GM23338 (cell line): Measurements from ENCODE around the gene CCL18. TPM values are rescaled to one million over a fixed set of nuclear protein-coding genes. Genes with fewer than 3 reads are reported as not detected.

Source experiments
- ATAC-seq: fragments of 200-7000 bp; cut with Tn5 transposase; 3 replicates; pipeline ENCODE4 v1.9.1; 2020
- DNase-seq: peaks from one replicate; pipeline ENCODE4 v3.0.0-alpha.2; 2015; ENCODE audit warnings: low spot score
- H2AFZ ChIP-seq: fragments of 200-600 bp; sonication (generic); 2 replicates; pipeline ENCODE4 v1.8.0; 2016; ENCODE audit warnings: antibody characterized with exemption, mild to moderate bottlenecking, moderate library complexity
- H3F3A ChIP-seq: fragments of 200-600 bp; sonication (generic); replicated peaks from 2 replicates; pipeline ENCODE4 v1.8.0; 2017; ENCODE audit warnings: antibody characterized with exemption, mixed run types, low read depth
- H3K27ac ChIP-seq: fragments of 200-600 bp; sonication (generic); 2 replicates; pipeline ENCODE4 v1.6.1; 2016; ENCODE audit warnings: low read depth
- H3K27me3 ChIP-seq: fragments of 200-600 bp; sonication (generic); 2 replicates; pipeline ENCODE4 v1.8.0; 2016; ENCODE audit warnings: mild to moderate bottlenecking, mixed run types, moderate library complexity; ENCODE audit not compliant: insufficient read depth
- H3K36me3 ChIP-seq: fragments of 200-600 bp; sonication (generic); 2 replicates; pipeline ENCODE4 v1.8.0; 2016; ENCODE audit warnings: mild to moderate bottlenecking; ENCODE audit not compliant: insufficient read depth
- H3K4me1 ChIP-seq: fragments of 200-600 bp; sonication (generic); 2 replicates; pipeline ENCODE4 v1.8.0; 2016; ENCODE audit warnings: mild to moderate bottlenecking, moderate library complexity; ENCODE audit not compliant: insufficient read depth
- H3K4me2 ChIP-seq: fragments of 200-600 bp; sonication (generic); 2 replicates; pipeline ENCODE4 v1.7.1; 2017; ENCODE audit warnings: mixed run types
- H3K4me3 ChIP-seq: fragments of 200-600 bp; sonication (generic); 2 replicates; pipeline ENCODE4 v1.6.1; 2016; ENCODE audit warnings: mixed run types
- H3K79me2 ChIP-seq: fragments of 200-600 bp; sonication (generic); replicated peaks from 2 replicates; pipeline ENCODE4 v1.8.0; 2017; ENCODE audit warnings: mild to moderate bottlenecking; ENCODE audit not compliant: insufficient read depth
- H3K9me2 ChIP-seq: fragments of 200-600 bp; sonication (generic); 2 replicates; pipeline ENCODE4 v1.8.0; 2017; ENCODE audit not compliant: insufficient read depth
- H4K20me1 ChIP-seq: fragments of 200-600 bp; sonication (generic); replicated peaks from 2 replicates; pipeline ENCODE4 v1.8.0; 2017; ENCODE audit warnings: mild to moderate bottlenecking; ENCODE audit not compliant: insufficient read depth
- H3K27ac Mint-ChIP-seq: 2 replicates; pipeline ENCODE4 v1.8.0; 2020; ENCODE audit warnings: inconsistent platforms, mild to moderate bottlenecking, moderate library complexity, mixed read lengths
- H3K27me3 Mint-ChIP-seq: 3 replicates; pipeline ENCODE4 v1.8.0; 2022; ENCODE audit warnings: low read depth, mild to moderate bottlenecking, moderate library complexity, mixed read lengths, inconsistent platforms; ENCODE audit not compliant: insufficient read depth, poor library complexity
- H3K36me3 Mint-ChIP-seq: 3 replicates; pipeline ENCODE4 v1.8.0; 2021; ENCODE audit warnings: low read depth, mild to moderate bottlenecking, inconsistent platforms, moderate library complexity, mixed read lengths
- H3K4me1 Mint-ChIP-seq: 3 replicates; pipeline ENCODE4 v1.8.0; 2020; ENCODE audit warnings: mild to moderate bottlenecking, inconsistent platforms, mixed read lengths
- H3K4me3 Mint-ChIP-seq: 3 replicates; pipeline ENCODE4 v1.8.0; 2021; ENCODE audit warnings: moderate library complexity, mild to moderate bottlenecking, inconsistent platforms, mixed read lengths
- H3K9me3 Mint-ChIP-seq: 3 replicates; pipeline ENCODE4 v1.8.0; 2020; ENCODE audit warnings: moderate library complexity, mild to moderate bottlenecking, inconsistent platforms, mixed read lengths
- CREB1 ChIP-seq: fragments of 250-450 bp; sonication (Bioruptor Pico); IDR thresholded peaks from 2 replicates; pipeline ENCODE4 v1.5.0; 2020; ENCODE audit warnings: low read depth, mild to moderate bottlenecking, moderate library complexity
- CTCF ChIP-seq, 2 experiments: fragments of 200-600 bp in 1 of 2; sonication (generic) in 1 of 2; conservative IDR thresholded peaks; 2 replicates each; pipeline versions ENCODE4 v1.5.1 to v1.6.1; 2016 to 2017; ENCODE audit warnings: antibody characterized with exemption in 2 of 2, low read depth in 2 of 2, mild to moderate bottlenecking in 2 of 2, moderate library complexity in 1 of 2
- EZH2 ChIP-seq: fragments of 200-600 bp; sonication (generic); IDR thresholded peaks from one replicate; pipeline ENCODE4 v1.8.0; 2017; ENCODE audit warnings: antibody characterized with exemption, mild to moderate bottlenecking, low read depth; ENCODE audit not compliant: unreplicated experiment
- EZH2phosphoT487 ChIP-seq: fragments of 200-600 bp; sonication (generic); IDR thresholded peaks from one replicate; pipeline ENCODE4 v1.8.1; 2018; ENCODE audit warnings: antibody characterized with exemption; ENCODE audit not compliant: unreplicated experiment
- JUNB ChIP-seq: IDR thresholded peaks from one replicate; pipeline ENCODE4 v1.6.1; 2016; ENCODE audit warnings: antibody characterized with exemption; ENCODE audit not compliant: unreplicated experiment
- NANOG ChIP-seq: IDR thresholded peaks from 2 replicates; pipeline ENCODE4 v1.6.1; 2016; ENCODE audit warnings: antibody characterized with exemption, borderline replicate concordance
- POLR2AphosphoS5 ChIP-seq: IDR thresholded peaks from 2 replicates; pipeline ENCODE4 v1.6.1; 2016; ENCODE audit warnings: antibody characterized with exemption, low read depth
- REST ChIP-seq: IDR thresholded peaks from one replicate; pipeline ENCODE4 v1.6.1; 2018; ENCODE audit warnings: antibody characterized with exemption; ENCODE audit not compliant: unreplicated experiment
- STAT1 ChIP-seq: IDR thresholded peaks from one replicate; pipeline ENCODE4 v1.6.1; 2016; ENCODE audit warnings: antibody characterized with exemption; ENCODE audit not compliant: unreplicated experiment
- ZNF114 ChIP-seq: fragments of 250-450 bp; sonication (Bioruptor Pico); IDR thresholded peaks from 2 replicates; pipeline ENCODE4 v1.5.0; 2020; ENCODE audit warnings: mild to moderate bottlenecking, moderate library complexity
- ZNF331 ChIP-seq: fragments of 250-450 bp; sonication (Bioruptor Pico); IDR thresholded peaks from 2 replicates; pipeline ENCODE4 v1.5.0; 2020; ENCODE audit warnings: low read depth, mild to moderate bottlenecking, moderate library complexity
- polyA plus RNA-seq: library from polyadenylated mRNA; unstranded; fragments of >200 nt; fragmentation: Nextera tagmentation; extraction: Ambion mirVana; gene quantifications from 2 replicates; pipeline ENCODE4 v1.2.1, GENCODE V29; 2016
- total RNA-seq: library from RNA; depleted of rRNA; stranded (reverse); fragments of >200 nt; shearing (Covaris generic); gene quantifications from 2 replicates; pipeline ENCODE4 v1.2.3, GENCODE V29; 2014
- TF ChIP-seq, protein P1 (sequence below): fragments of 250-450 bp; sonication (Bioruptor Pico); IDR thresholded peaks from 2 replicates; pipeline ENCODE4 v1.5.0; 2020; ENCODE audit warnings: mild to moderate bottlenecking, moderate library complexity
- TF ChIP-seq, protein P2 (sequence below): IDR thresholded peaks from 2 replicates; pipeline ENCODE4 v1.6.1; 2016; ENCODE audit warnings: antibody characterized with exemption

CCL18 gene
- total and polyA plus RNA-seq, 2 experiments from 2014 or later, result not detected

- Mint-ChIP-seq H3K4me3 (no peak overlapping the region), H3K27me3 (peaks cover 2% of the 10 kb centered on the region), H3K9me3 (0 out of 3 replicates have a peak, but pooled peaks cover 7% of the 10 kb centered on the region), H3K4me1 (peaks cover 6% of the 10 kb centered on the region), H3K36me3 (no peaks in the 10 kb centered on the region; the same call in 2 of the 3 replicates), H3K27ac (no peak overlapping the region)
- Histone ChIP-seq H2AFZ (no peak overlapping the region), H3F3A (no peaks in the 10 kb centered on the region), H3K27me3 (no peaks in the 10 kb centered on the region), H3K4me1 (peaks cover 9% of the 10 kb centered on the region; the same call in 1 of the 2 replicates), H3K36me3 (no peaks in the 10 kb centered on the region), H3K9me2 (peaks cover 9% of the 10 kb centered on the region), H4K20me1 (no peaks in the 10 kb centered on the region), H3K4me3 (no peak overlapping the region), H3K27ac (no peak overlapping the region), H3K79me2 (no peaks in the 10 kb centered on the region), H3K4me2 (no peak overlapping the region)
- TF ChIP-seq JUNB, result no peak
- no peak for TF ChIP-seq CREB1 (CRISPR knock-in tag)
- no peak for TF ChIP-seq EZH2
- no peak for TF ChIP-seq ZNF331
- TF ChIP-seq, protein P1, sequence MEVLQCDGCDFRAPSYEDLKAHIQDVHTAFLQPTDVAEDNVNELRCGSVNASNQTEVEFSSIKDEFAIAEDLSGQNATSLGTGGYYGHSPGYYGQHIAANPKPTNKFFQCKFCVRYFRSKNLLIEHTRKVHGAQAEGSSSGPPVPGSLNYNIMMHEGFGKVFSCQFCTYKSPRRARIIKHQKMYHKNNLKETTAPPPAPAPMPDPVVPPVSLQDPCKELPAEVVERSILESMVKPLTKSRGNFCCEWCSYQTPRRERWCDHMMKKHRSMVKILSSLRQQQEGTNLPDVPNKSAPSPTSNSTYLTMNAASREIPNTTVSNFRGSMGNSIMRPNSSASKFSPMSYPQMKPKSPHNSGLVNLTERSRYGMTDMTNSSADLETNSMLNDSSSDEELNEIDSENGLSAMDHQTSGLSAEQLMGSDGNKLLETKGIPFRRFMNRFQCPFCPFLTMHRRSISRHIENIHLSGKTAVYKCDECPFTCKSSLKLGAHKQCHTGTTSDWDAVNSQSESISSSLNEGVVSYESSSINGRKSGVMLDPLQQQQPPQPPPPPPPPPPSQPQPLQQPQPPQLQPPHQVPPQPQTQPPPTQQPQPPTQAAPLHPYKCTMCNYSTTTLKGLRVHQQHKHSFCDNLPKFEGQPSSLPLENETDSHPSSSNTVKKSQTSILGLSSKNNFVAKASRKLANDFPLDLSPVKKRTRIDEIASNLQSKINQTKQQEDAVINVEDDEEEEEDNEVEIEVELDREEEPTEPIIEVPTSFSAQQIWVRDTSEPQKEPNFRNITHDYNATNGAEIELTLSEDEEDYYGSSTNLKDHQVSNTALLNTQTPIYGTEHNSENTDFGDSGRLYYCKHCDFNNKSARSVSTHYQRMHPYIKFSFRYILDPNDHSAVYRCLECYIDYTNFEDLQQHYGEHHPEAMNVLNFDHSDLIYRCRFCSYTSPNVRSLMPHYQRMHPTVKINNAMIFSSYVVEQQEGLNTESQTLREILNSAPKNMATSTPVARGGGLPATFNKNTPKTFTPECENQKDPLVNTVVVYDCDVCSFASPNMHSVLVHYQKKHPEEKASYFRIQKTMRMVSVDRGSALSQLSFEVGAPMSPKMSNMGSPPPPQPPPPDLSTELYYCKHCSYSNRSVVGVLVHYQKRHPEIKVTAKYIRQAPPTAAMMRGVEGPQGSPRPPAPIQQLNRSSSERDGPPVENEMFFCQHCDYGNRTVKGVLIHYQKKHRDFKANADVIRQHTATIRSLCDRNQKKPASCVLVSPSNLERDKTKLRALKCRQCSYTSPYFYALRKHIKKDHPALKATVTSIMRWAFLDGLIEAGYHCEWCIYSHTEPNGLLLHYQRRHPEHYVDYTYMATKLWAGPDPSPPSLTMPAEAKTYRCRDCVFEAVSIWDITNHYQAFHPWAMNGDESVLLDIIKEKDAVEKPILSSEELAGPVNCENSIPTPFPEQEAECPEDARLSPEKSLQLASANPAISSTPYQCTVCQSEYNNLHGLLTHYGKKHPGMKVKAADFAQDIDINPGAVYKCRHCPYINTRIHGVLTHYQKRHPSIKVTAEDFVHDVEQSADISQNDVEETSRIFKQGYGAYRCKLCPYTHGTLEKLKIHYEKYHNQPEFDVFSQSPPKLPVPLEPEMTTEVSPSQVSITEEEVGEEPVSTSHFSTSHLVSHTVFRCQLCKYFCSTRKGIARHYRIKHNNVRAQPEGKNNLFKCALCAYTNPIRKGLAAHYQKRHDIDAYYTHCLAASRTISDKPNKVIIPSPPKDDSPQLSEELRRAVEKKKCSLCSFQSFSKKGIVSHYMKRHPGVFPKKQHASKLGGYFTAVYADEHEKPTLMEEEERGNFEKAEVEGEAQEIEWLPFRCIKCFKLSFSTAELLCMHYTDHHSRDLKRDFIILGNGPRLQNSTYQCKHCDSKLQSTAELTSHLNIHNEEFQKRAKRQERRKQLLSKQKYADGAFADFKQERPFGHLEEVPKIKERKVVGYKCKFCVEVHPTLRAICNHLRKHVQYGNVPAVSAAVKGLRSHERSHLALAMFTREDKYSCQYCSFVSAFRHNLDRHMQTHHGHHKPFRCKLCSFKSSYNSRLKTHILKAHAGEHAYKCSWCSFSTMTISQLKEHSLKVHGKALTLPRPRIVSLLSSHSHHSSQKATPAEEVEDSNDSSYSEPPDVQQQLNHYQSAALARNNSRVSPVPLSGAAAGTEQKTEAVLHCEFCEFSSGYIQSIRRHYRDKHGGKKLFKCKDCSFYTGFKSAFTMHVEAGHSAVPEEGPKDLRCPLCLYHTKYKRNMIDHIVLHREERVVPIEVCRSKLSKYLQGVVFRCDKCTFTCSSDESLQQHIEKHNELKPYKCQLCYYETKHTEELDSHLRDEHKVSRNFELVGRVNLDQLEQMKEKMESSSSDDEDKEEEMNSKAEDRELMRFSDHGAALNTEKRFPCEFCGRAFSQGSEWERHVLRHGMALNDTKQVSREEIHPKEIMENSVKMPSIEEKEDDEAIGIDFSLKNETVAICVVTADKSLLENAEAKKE, result no peak
- no peak for TF ChIP-seq NANOG
- no peak for TF ChIP-seq STAT1
- TF ChIP-seq CTCF (conservative IDR thresholded peaks at IDR 0.05; ENCODE audit: low read depth in 2 of 2), result no peak
- TF ChIP-seq ZNF114 (CRISPR knock-in tag), result no peak
- no peak for TF ChIP-seq POLR2AphosphoS5
- TF ChIP-seq, protein P2, sequence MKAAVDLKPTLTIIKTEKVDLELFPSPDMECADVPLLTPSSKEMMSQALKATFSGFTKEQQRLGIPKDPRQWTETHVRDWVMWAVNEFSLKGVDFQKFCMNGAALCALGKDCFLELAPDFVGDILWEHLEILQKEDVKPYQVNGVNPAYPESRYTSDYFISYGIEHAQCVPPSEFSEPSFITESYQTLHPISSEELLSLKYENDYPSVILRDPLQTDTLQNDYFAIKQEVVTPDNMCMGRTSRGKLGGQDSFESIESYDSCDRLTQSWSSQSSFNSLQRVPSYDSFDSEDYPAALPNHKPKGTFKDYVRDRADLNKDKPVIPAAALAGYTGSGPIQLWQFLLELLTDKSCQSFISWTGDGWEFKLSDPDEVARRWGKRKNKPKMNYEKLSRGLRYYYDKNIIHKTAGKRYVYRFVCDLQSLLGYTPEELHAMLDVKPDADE, result no peak
- no peak for TF ChIP-seq EZH2phosphoT487
- TF ChIP-seq REST, result no peak
- no peak for DNase-seq
- ATAC-seq, result no peak
These were observed 36.3 kb upstream of the CCL18 start for GRCh38 chr17:36027761-36028160.
